ENCODE measurements around the gene PIM2.

DNA sequence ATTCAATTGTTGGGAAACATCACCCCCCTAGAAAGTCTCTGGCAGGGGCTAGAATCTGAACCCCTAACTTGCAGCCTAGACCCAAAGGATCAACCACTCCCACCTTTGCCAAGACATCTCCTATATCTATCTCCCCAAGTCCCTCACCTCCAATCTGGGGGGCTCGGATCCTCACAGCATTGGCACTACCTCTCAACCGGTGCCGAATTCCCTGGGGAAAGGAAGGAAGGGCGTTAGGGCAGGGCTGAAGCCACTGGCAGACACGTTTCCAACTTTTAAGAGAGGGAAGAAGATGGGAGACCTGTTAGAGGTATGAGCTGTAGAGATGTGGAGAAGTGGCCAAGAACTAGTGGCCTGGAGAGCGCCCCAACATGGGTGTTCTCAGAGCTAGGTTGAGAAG lies 23.9 kb downstream of the PIM2 start:
- TF ChIP-seq, protein P1, sequence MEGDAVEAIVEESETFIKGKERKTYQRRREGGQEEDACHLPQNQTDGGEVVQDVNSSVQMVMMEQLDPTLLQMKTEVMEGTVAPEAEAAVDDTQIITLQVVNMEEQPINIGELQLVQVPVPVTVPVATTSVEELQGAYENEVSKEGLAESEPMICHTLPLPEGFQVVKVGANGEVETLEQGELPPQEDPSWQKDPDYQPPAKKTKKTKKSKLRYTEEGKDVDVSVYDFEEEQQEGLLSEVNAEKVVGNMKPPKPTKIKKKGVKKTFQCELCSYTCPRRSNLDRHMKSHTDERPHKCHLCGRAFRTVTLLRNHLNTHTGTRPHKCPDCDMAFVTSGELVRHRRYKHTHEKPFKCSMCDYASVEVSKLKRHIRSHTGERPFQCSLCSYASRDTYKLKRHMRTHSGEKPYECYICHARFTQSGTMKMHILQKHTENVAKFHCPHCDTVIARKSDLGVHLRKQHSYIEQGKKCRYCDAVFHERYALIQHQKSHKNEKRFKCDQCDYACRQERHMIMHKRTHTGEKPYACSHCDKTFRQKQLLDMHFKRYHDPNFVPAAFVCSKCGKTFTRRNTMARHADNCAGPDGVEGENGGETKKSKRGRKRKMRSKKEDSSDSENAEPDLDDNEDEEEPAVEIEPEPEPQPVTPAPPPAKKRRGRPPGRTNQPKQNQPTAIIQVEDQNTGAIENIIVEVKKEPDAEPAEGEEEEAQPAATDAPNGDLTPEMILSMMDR (IDR thresholded peaks at IDR 0.05; ENCODE audit: insufficient read depth, low read length, poor library complexity, severe bottlenecking), result no peak
- no peak for TF ChIP-seq EZH2phosphoT487 (conservative IDR thresholded peaks at IDR 0.05; ENCODE audit: low read length)

All from SU-DHL-6 (cell line).